ENCODE data around the gene RSPO1. TPM values are rescaled to one million over a fixed set of nuclear protein-coding genes. Genes with fewer than 3 reads are reported as not detected.

Gene RSPO1
- total RNA-seq, 1 experiment from 2014 or later, result not detected

GRCh38 chr1:37609002-37609401, 25.7 kb downstream of the RSPO1 start:
- no peaks in the 10 kb centered on the region for H3K4me1 ChIP-seq (ENCODE audit: insufficient read depth, low read length, poor library complexity, severe bottlenecking)
- CTCF ChIA-PET, result no interaction called here
- BruUV-seq (replicated peaks), result no TSS peak
- no peak overlapping the region for H3K27ac ChIP-seq (ENCODE audit: low read depth, low read length, poor library complexity, severe bottlenecking)
- intact Hi-C loops (cut with micrococcal nuclease; ENCODE audit: unreplicated experiment), result no loop called here
- peaks cover 67% of the 10 kb centered on the region for H3K27me3 ChIP-seq (replicated peaks; ENCODE audit: insufficient read depth, low read depth, low read length, poor library complexity)
- H3K9me3 ChIP-seq (ENCODE audit: low read depth, low read length, poor library complexity, severe bottlenecking), result no peaks in the 10 kb centered on the region
- no peak overlapping the region for H3K4me3 ChIP-seq (ENCODE audit: low read depth, low read length, poor library complexity, severe bottlenecking)
- POLR2A ChIA-PET (ENCODE audit: low non-redundant PET), result no interaction called here
- H3K36me3 ChIP-seq (ENCODE audit: insufficient read depth, low read length, poor library complexity, severe bottlenecking), result no peaks in the 10 kb centered on the region
- no peak for DNase-seq (ENCODE audit: low spot score)
- no peak for TF ChIP-seq EZH2 (IDR thresholded peaks at IDR 0.05; ENCODE audit: borderline replicate concordance, low read depth, low read length, poor library complexity, severe bottlenecking)
- TF ChIP-seq CTCF (conservative IDR thresholded peaks at IDR 0.05; ENCODE audit: low read depth, low read length), result no peak

- no peak for DNase-seq (ENCODE audit: low spot score)
Observed at GRCh38 chr1:37606481-37607263, 28.0 kb downstream of the RSPO1 start.

GRCh38 chr1:37605806-37606474, 28.8 kb downstream of the RSPO1 start:
- ChIA-PET CTCF (no interaction called here), POLR2A (ENCODE audit: low non-redundant PET) (no interaction called here)
- Histone ChIP-seq H3K4me1 (ENCODE audit: insufficient read depth, low read length, poor library complexity, severe bottlenecking) (no peaks in the 10 kb centered on the region), H3K4me3 (ENCODE audit: low read depth, low read length, poor library complexity, severe bottlenecking) (no peak overlapping the region), H3K27ac (ENCODE audit: low read depth, low read length, poor library complexity, severe bottlenecking) (no peak overlapping the region), H3K9me3 (ENCODE audit: low read depth, low read length, poor library complexity, severe bottlenecking) (no peaks in the 10 kb centered on the region), H3K27me3 (replicated peaks; ENCODE audit: insufficient read depth, low read depth, low read length, poor library complexity) (peaks cover 50% of the 10 kb centered on the region), H3K36me3 (ENCODE audit: insufficient read depth, low read length, poor library complexity, severe bottlenecking) (no peaks in the 10 kb centered on the region)
- intact Hi-C loops (cut with micrococcal nuclease; ENCODE audit: unreplicated experiment), result no loop called here
- BruUV-seq (replicated peaks), result no TSS peak
- TF ChIP-seq EZH2 (IDR thresholded peaks at IDR 0.05; ENCODE audit: borderline replicate concordance, low read depth, low read length, poor library complexity, severe bottlenecking) (no peak), CTCF (conservative IDR thresholded peaks at IDR 0.05; ENCODE audit: low read depth, low read length) (no peak)
- DNase-seq (ENCODE audit: low spot score), result no peak

More at GRCh38 chr1:37606481-37607263, 28.0 kb downstream of the RSPO1 start:
- Histone ChIP-seq H3K9me3 (ENCODE audit: low read depth, low read length, poor library complexity, severe bottlenecking) (no peaks in the 10 kb centered on the region), H3K36me3 (ENCODE audit: insufficient read depth, low read length, poor library complexity, severe bottlenecking) (no peaks in the 10 kb centered on the region), H3K27me3 (replicated peaks; ENCODE audit: insufficient read depth, low read depth, low read length, poor library complexity) (peaks cover 56% of the 10 kb centered on the region), H3K4me3 (ENCODE audit: low read depth, low read length, poor library complexity, severe bottlenecking) (no peak overlapping the region), H3K27ac (ENCODE audit: low read depth, low read length, poor library complexity, severe bottlenecking) (no peak overlapping the region), H3K4me1 (ENCODE audit: insufficient read depth, low read length, poor library complexity, severe bottlenecking) (no peaks in the 10 kb centered on the region)
- intact Hi-C loops (cut with micrococcal nuclease; ENCODE audit: unreplicated experiment), result no loop called here
- POLR2A ChIA-PET (ENCODE audit: low non-redundant PET), result interaction anchor here (0.7 kb wide), 1 partner anchor 1794 kb away, joined by 4 read pairs; no protein-coding TSS in a partner anchor
- no peak for TF ChIP-seq EZH2 (IDR thresholded peaks at IDR 0.05; ENCODE audit: borderline replicate concordance, low read depth, low read length, poor library complexity, severe bottlenecking)
- TF ChIP-seq CTCF (conservative IDR thresholded peaks at IDR 0.05; ENCODE audit: low read depth, low read length), result no peak
- CTCF ChIA-PET, result interaction anchor here (0.5 kb wide), 1 partner anchor 17 kb away, joined by 5 read pairs; no protein-coding TSS in a partner anchor
- no TSS peak for BruUV-seq (replicated peaks)

Measured in A673 (cell line).